HepG2 (cell line): Measurements from ENCODE around the gene EFNA4. TPM values are rescaled to one million over a fixed set of nuclear protein-coding genes. Genes with fewer than 3 reads are reported as not detected.
A peak's percentile ranks its signal among the peaks of the same experiment; 100 is the strongest.

Source experiments
- ARHGAP35 ChIP-seq: sonication (generic); formaldehyde crosslinking; IDR thresholded peaks from 2 replicates; pipeline ENCODE4 v1.9.0; 2022; ENCODE audit warnings: mild to moderate bottlenecking, inconsistent platforms, moderate library complexity, missing genetic modification reagents, borderline replicate concordance
- BCL6 ChIP-seq: IDR thresholded peaks from 2 replicates; pipeline ENCODE4 v1.6.1; 2016; ENCODE audit warnings: missing genetic modification reagents, missing compliant biosample characterization
- EEA1 ChIP-seq: sonication (generic); formaldehyde crosslinking; IDR thresholded peaks from 2 replicates; pipeline ENCODE4 v1.5.1; 2020; ENCODE audit warnings: mild to moderate bottlenecking, missing genetic modification reagents, borderline replicate concordance
- GFI1 ChIP-seq: sonication (generic); formaldehyde crosslinking; IDR thresholded peaks from 2 replicates; pipeline ENCODE4 v1.5.0; 2020; ENCODE audit warnings: missing genetic modification reagents, mild to moderate bottlenecking, borderline replicate concordance
- GTF2F1 ChIP-seq: fragments of 150-350 bp; IDR thresholded peaks from 2 replicates; pipeline ENCODE4 v1.6.1; 2014; ENCODE audit warnings: low read length
- HNRNPL ChIP-seq: fragments of 200-400 bp; formaldehyde crosslinking; IDR thresholded peaks from 2 replicates; pipeline ENCODE4 v1.6.1; 2017; ENCODE audit warnings: mild to moderate bottlenecking, low read depth, low read length
- PAWR ChIP-seq: sonication (generic); formaldehyde crosslinking; IDR thresholded peaks from 2 replicates; pipeline ENCODE4 v1.4.0; 2020; ENCODE audit warnings: missing genetic modification reagents, mild to moderate bottlenecking, borderline replicate concordance
- POLR2AphosphoS2 ChIP-seq: IDR thresholded peaks from 2 replicates; pipeline ENCODE4 v1.6.1; 2011; ENCODE audit warnings: low read depth, low read length, improper control_type of control experiment
- PPARG ChIP-seq: conservative IDR thresholded peaks from 2 replicates; pipeline ENCODE4 v1.6.1; 2016; ENCODE audit warnings: missing biosample characterization, missing genetic modification reagents
- RAD21 ChIP-seq: fragments of 450-650 bp; formaldehyde crosslinking; IDR thresholded peaks from 2 replicates; pipeline ENCODE4 v1.5.0; 2020; ENCODE audit warnings: mild to moderate bottlenecking
- RBM39 ChIP-seq: fragments of 200-400 bp; formaldehyde crosslinking; IDR thresholded peaks from one replicate; pipeline ENCODE4 v1.6.1; 2018; ENCODE audit warnings: antibody characterized with exemption, mild to moderate bottlenecking, low read depth, low read length; ENCODE audit not compliant: poor library complexity, severe bottlenecking
- SAFB2 ChIP-seq: sonication (generic); formaldehyde crosslinking; IDR thresholded peaks from 2 replicates; pipeline ENCODE4 v1.5.1; 2020; ENCODE audit warnings: missing genetic modification reagents, low read depth, mild to moderate bottlenecking, borderline replicate concordance
- SIN3B ChIP-seq: fragments of 150-350 bp; IDR thresholded peaks from 2 replicates; pipeline ENCODE4 v1.6.1; 2014; ENCODE audit warnings: low read length
- SSRP1 ChIP-seq: IDR thresholded peaks from 2 replicates; pipeline ENCODE4 v1.6.1; 2016; ENCODE audit warnings: control low read depth
- TCF12 ChIP-seq, 2 experiments: fragments of 450-650 bp in 1 of 2; sonication (generic) in 1 of 2; formaldehyde crosslinking in 1 of 2; IDR thresholded peaks; 2 replicates each; pipeline versions ENCODE4 v1.6.1 to v1.8.0; 2017 to 2022; ENCODE audit warnings: antibody characterized with exemption in 1 of 2, mild to moderate bottlenecking in 1 of 2, missing genetic modification reagents in 1 of 2, moderate library complexity in 1 of 2
- TP53 ChIP-seq: sonication (generic); formaldehyde crosslinking; conservative IDR thresholded peaks from 2 replicates; pipeline ENCODE4 v1.4.0; 2020; ENCODE audit warnings: missing genetic modification reagents
- YEATS2 ChIP-seq: sonication (generic); formaldehyde crosslinking; IDR thresholded peaks from 2 replicates; pipeline ENCODE4 v1.4.0; 2020; ENCODE audit warnings: missing genetic modification reagents, borderline replicate concordance
- ZFY ChIP-seq: sonication (generic); formaldehyde crosslinking; IDR thresholded peaks from 2 replicates; pipeline ENCODE4 v1.4.0; 2020; ENCODE audit warnings: missing genetic modification reagents
- ZKSCAN8 ChIP-seq: IDR thresholded peaks from 2 replicates; pipeline ENCODE4 v1.6.1; 2016; ENCODE audit warnings: borderline replicate concordance, missing genetic modification reagents, missing compliant biosample characterization
- ZNF614 ChIP-seq: IDR thresholded peaks from 2 replicates; pipeline ENCODE4 v1.6.1; 2018; ENCODE audit warnings: missing biosample characterization, missing genetic modification reagents, inconsistent platforms, borderline replicate concordance
- ZSCAN20 ChIP-seq: sonication (generic); formaldehyde crosslinking; IDR thresholded peaks from 2 replicates; pipeline ENCODE4 v1.4.0; 2020; ENCODE audit warnings: missing genetic modification reagents, mild to moderate bottlenecking, borderline replicate concordance
- polyA plus RNA-seq, 8 experiments: library from polyadenylated mRNA; depleted of rRNA in 3 of 8; stranded (reverse) in 7 of 8; unstranded in 1 of 8; fragments of >200 nt; fragmentation: Illumina TruSeq in 4 of 8; extraction: Trizol in 4 of 8; gene quantifications; 2 replicates each; pipeline versions ENCODE4 v1.2.1 to v1.2.3, GENCODE V29; 2011 to 2016; ENCODE audit warnings: low read depth in 4 of 8, missing spikeins in 1 of 8, mixed read lengths in 1 of 8; ENCODE audit not compliant: insufficient read depth in 1 of 8
- total RNA-seq, 5 experiments: library from RNA; depleted of rRNA; stranded (reverse); fragments of >200 nt; fragmentation: Illumina TruSeq; extraction: Trizol; gene quantifications; 2 replicates each; pipeline ENCODE4 v1.2.3, GENCODE V29; 2016; ENCODE audit warnings: low read depth in 1 of 5
- TF ChIP-seq, protein P1 (sequence below): sonication (generic); formaldehyde crosslinking; IDR thresholded peaks from 2 replicates; pipeline ENCODE4 v1.4.0; 2020; ENCODE audit warnings: missing genetic modification reagents, low read depth, mild to moderate bottlenecking, borderline replicate concordance
- TF ChIP-seq, protein P2 (sequence below): sonication (generic); formaldehyde crosslinking; IDR thresholded peaks from 2 replicates; pipeline ENCODE4 v1.4.0; 2020; ENCODE audit warnings: missing genetic modification reagents, borderline replicate concordance
- TF ChIP-seq, protein P3 (sequence below): sonication (generic); formaldehyde crosslinking; IDR thresholded peaks from 2 replicates; pipeline ENCODE4 v1.5.0; 2020; ENCODE audit warnings: missing genetic modification reagents

EFNA4 gene
- total and polyA plus RNA-seq, 2 of the 13 experiments (the other 11 are each of a cell fraction or from before 2014, with no cell fraction given) = 12.0 to 17.2 TPM

DNA sequence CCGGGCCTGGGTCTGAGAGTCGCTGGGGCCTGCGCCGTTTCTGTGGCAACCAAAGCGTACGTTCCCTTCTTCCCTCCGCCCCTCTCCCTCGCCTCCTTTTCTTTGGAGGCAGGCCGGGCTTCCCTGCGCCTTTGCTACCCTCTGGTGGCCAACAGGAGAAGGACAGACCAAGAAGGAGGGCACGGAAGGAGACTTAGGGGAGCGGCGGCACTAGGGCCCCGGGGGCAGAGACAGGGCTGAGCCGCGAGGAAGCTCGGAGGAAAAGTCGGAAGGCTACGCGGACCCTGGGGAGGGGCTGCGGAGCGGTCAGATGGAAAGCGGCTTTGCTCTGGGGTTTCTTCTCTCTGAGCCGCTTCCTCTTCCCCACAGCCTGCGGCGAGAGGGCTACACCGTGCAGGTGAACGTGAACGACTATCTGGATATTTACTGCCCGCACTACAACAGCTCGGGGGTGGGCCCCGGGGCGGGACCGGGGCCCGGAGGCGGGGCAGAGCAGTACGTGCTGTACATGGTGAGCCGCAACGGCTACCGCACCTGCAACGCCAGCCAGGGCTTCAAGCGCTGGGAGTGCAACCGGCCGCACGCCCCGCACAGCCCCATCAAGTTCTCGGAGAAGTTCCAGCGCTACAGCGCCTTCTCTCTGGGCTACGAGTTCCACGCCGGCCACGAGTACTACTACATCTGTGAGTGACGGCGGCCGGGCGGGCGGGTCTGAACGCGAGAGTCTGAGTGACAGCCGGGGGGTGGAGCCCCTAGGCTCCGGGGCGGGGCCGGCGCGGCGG lies 21.4 kb downstream of the EFNA4 start (continued):
- TF ChIP-seq ARHGAP35 (CRISPR knock-in tag) (no peak), SAFB2 (CRISPR knock-in tag) (no peak; the same call in 1 of the 2 replicates), RBM39 (peak; percentile 45), POLR2AphosphoS2 (no peak), HNRNPL (peak; percentile 78; the same call in 1 of the 2 replicates), ZFY (peak; percentile 38; the same call in 1 of the 2 replicates), ZNF614 (CRISPR knock-in tag) (0 out of 2 replicates have a peak, but pooled peaks have one; percentile 22), PPARG (peak; percentile 59; the same call in 1 of the 2 replicates), ZSCAN20 (no peak), EEA1 (CRISPR knock-in tag) (no peak), TCF12 (IDR thresholded peaks at IDR 0.05) (no peak), TCF12 (CRISPR knock-in tag; IDR thresholded peaks at IDR 0.05) (no peak), RAD21 (CRISPR knock-in tag) (peak; percentile 94), ZKSCAN8 (CRISPR knock-in tag) (peak; percentile 57; the same call in 1 of the 2 replicates), GFI1 (CRISPR knock-in tag) (peak; percentile 39; the same call in 1 of the 2 replicates), YEATS2 (CRISPR knock-in tag) (peak; percentile 66; the same call in 1 of the 2 replicates), PAWR (no peak), SIN3B (peak; percentile 41), GTF2F1 (no peak), TP53 (CRISPR knock-in tag) (no peak), SSRP1 (no peak), BCL6 (CRISPR knock-in tag) (peak; percentile 30; the same call in 1 of the 2 replicates)
- TF ChIP-seq, protein P1, sequence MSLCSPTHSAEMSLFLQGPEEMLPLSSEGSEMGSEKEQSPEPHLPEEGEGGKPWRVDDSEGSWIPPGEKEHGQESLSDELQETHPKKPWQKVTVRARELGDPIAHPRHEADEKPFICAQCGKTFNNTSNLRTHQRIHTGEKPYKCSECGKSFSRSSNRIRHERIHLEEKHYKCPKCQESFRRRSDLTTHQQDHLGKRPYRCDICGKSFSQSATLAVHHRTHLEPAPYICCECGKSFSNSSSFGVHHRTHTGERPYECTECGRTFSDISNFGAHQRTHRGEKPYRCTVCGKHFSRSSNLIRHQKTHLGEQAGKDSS (CRISPR knock-in tag) = peak; percentile 58; the same call in 1 of the 2 replicates
- TF ChIP-seq, protein P2, sequence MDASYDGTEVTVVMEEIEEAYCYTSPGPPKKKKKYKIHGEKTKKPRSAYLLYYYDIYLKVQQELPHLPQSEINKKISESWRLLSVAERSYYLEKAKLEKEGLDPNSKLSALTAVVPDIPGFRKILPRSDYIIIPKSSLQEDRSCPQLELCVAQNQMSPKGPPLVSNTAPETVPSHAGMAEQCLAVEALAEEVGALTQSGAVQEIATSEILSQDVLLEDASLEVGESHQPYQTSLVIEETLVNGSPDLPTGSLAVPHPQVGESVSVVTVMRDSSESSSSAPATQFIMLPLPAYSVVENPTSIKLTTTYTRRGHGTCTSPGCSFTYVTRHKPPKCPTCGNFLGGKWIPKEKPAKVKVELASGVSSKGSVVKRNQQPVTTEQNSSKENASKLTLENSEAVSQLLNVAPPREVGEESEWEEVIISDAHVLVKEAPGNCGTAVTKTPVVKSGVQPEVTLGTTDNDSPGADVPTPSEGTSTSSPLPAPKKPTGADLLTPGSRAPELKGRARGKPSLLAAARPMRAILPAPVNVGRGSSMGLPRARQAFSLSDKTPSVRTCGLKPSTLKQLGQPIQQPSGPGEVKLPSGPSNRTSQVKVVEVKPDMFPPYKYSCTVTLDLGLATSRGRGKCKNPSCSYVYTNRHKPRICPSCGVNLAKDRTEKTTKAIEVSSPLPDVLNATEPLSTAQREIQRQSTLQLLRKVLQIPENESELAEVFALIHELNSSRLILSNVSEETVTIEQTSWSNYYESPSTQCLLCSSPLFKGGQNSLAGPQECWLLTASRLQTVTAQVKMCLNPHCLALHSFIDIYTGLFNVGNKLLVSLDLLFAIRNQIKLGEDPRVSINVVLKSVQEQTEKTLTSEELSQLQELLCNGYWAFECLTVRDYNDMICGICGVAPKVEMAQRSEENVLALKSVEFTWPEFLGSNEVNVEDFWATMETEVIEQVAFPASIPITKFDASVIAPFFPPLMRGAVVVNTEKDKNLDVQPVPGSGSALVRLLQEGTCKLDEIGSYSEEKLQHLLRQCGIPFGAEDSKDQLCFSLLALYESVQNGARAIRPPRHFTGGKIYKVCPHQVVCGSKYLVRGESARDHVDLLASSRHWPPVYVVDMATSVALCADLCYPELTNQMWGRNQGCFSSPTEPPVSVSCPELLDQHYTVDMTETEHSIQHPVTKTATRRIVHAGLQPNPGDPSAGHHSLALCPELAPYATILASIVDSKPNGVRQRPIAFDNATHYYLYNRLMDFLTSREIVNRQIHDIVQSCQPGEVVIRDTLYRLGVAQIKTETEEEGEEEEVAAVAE (CRISPR knock-in tag) = peak; percentile 78; the same call in 1 of the 2 replicates
- TF ChIP-seq, protein P3, sequence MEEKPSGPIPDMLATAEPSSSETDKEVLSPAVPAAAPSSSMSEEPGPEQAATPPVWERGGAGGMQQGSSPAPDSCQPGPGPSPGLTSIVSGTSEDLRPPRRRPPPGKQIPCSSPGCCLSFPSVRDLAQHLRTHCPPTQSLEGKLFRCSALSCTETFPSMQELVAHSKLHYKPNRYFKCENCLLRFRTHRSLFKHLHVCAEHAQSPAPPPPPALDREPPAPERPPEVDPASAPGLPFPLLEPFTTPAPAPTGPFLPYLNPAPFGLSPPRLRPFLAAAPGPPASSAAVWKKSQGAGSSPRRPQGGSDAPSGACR (CRISPR knock-in tag) = 0 out of 2 replicates have a peak, but pooled peaks have one; percentile 54
